Measurements from ENCODE around the gene UBA1. TPM values are rescaled to one million over a fixed set of nuclear protein-coding genes. Genes with fewer than 3 reads are reported as not detected.

Gene UBA1
- polyA plus RNA-seq, 2 of the 4 experiments (the other 2 are of a cell fraction) = 160 to 192 TPM

- POLR2A ChIA-PET = no interaction called here
- peak overlapping the region in 1 of 2 experiments; percentile 46; a peak in 1 of 6 replicates for H3K27ac ChIP-seq
- CTCF ChIA-PET = interaction anchor here (7.7 kb wide), 1 partner anchor 325 kb away, joined by 52 read pairs; no protein-coding TSS in a partner anchor
Observed at GRCh38 chrX:47197526-47197925, 3.9 kb downstream of the UBA1 start.

GRCh38 chrX:47198026-47198686, 4.5 kb downstream of the UBA1 start:
- ChIA-PET CTCF (interaction anchor here (0.9 to 7.7 kb wide), 2 partner anchors 187 to 325 kb away, joined by 3 to 52 read pairs; no protein-coding TSS in a partner anchor), POLR2A (no interaction called here)
- WGBS (ENCODE audit: missing lambda C conversion rate) = 76% methylated on average over 10 of the region's 10 CpGs
- FAIRE-seq (no peak), DNase-seq (ENCODE audit: low read depth in 1 of 2, low spot score in 1 of 2) (no peak), ATAC-seq (no peak)
- H3K27ac ChIP-seq = 0 out of 6 replicates have a peak overlapping the region, but pooled peaks of 1 of the 2 experiments have one; percentile 2
- H3K4me3 ChIP-seq = no peak overlapping the region
- peaks cover 66% of the 10 kb centered on the region for H3K4me1 ChIP-seq
- H3K4me2 ChIP-seq = peak overlapping the region; percentile 25; the same call in 2 of the 3 replicates
- no peaks in the 10 kb centered on the region for H3K9me3 ChIP-seq
- TF ChIP-seq CHD4 (IDR thresholded peaks at IDR 0.05; ENCODE audit: borderline replicate concordance) (no peak), BCL3 (IDR thresholded peaks at IDR 0.05) (no peak), HDAC2 (IDR thresholded peaks at IDR 0.05) (no peak), TP53 (CRISPR knock-in tag; IDR thresholded peaks at IDR 0.05) (no peak), HOXA7 (CRISPR knock-in tag; IDR thresholded peaks at IDR 0.05) (no peak), POLR2A (IDR thresholded peaks at IDR 0.05; ENCODE audit: low read length) (no peak), NR3C1 (IDR thresholded peaks at IDR 0.05) (no peak), GATA3 (IDR thresholded peaks at IDR 0.05; ENCODE audit: borderline replicate concordance) (no peak), ESRRA (IDR thresholded peaks at IDR 0.05; ENCODE audit: borderline replicate concordance, low read length) (no peak), ELK1 (IDR thresholded peaks at IDR 0.05; ENCODE audit: low read depth, low read length) (no peak), EHMT2 (IDR thresholded peaks at IDR 0.05; ENCODE audit: low read depth) (no peak), ZC3H11A (IDR thresholded peaks at IDR 0.05) (no peak), HOXB5 (CRISPR knock-in tag; IDR thresholded peaks at IDR 0.05) (no peak), ZSCAN20 (CRISPR knock-in tag; IDR thresholded peaks at IDR 0.05) (no peak), RARB (CRISPR knock-in tag; IDR thresholded peaks at IDR 0.05) (no peak)

More at GRCh38 chrX:47197526-47197925, 3.9 kb downstream of the UBA1 start:
- WGBS (ENCODE audit: missing lambda C conversion rate) = 80% methylated on average over 7 of the region's 7 CpGs
- Histone ChIP-seq H3K4me3 (no peak overlapping the region), H3K9me3 (no peaks in the 10 kb centered on the region), H3K4me1 (peaks cover 70% of the 10 kb centered on the region), H3K4me2 (peak overlapping the region; percentile 97)
- TF ChIP-seq SREBF2 (IDR thresholded peaks at IDR 0.05) (no peak), ZNF302 (CRISPR knock-in tag; IDR thresholded peaks at IDR 0.05) (no peak), REST (IDR thresholded peaks at IDR 0.05) (no peak), CHD2 (IDR thresholded peaks at IDR 0.05; ENCODE audit: low read length, partially characterized antibody) (no peak), HMGXB4 (CRISPR knock-in tag; IDR thresholded peaks at IDR 0.05; ENCODE audit: borderline replicate concordance) (no peak), ZC3H11A (IDR thresholded peaks at IDR 0.05) (no peak), SMC3 (IDR thresholded peaks at IDR 0.05) (no peak), CHD4 (IDR thresholded peaks at IDR 0.05; ENCODE audit: borderline replicate concordance) (no peak), FOXS1 (CRISPR knock-in tag; IDR thresholded peaks at IDR 0.05) (no peak), EHMT2 (IDR thresholded peaks at IDR 0.05; ENCODE audit: low read depth) (no peak), RARB (CRISPR knock-in tag; IDR thresholded peaks at IDR 0.05) (no peak), NPAS2 (CRISPR knock-in tag; IDR thresholded peaks at IDR 0.05; ENCODE audit: borderline replicate concordance) (no peak)
- ATAC-seq (no peak), FAIRE-seq (no peak), DNase-seq (ENCODE audit: low read depth in 1 of 2, low spot score in 1 of 2) (no peak)

Measured in A549 (cell line).